H9 (cell line): ENCODE measurements around the gene SPATA6L. TPM values are rescaled to one million over a fixed set of nuclear protein-coding genes. Genes with fewer than 3 reads are reported as not detected.

Experiments
- DNase-seq: peaks from one replicate; pipeline ENCODE4 v3.0.0-alpha.2; 2017
- H2AFZ ChIP-seq: one replicate; pipeline ENCODE4 v1.6.1; 2013; ENCODE audit warnings: mild to moderate bottlenecking, low read length, control low read depth, moderate library complexity
- H2AK5ac ChIP-seq: 2 replicates; pipeline ENCODE4 v1.6.1; 2013; ENCODE audit warnings: low read length, control low read depth, mixed read lengths; ENCODE audit not compliant: insufficient read length
- H2BK120ac ChIP-seq: one replicate; pipeline ENCODE4 v1.6.1; 2013; ENCODE audit warnings: low read depth, mild to moderate bottlenecking, low read length, control low read depth, inconsistent platforms; ENCODE audit not compliant: poor library complexity, severe bottlenecking
- H2BK12ac ChIP-seq: 2 replicates; pipeline ENCODE4 v1.6.1; 2013; ENCODE audit warnings: low read length, control low read depth, mixed read lengths, low read depth; ENCODE audit not compliant: insufficient read length
- H2BK15ac ChIP-seq: 2 replicates; pipeline ENCODE4 v1.6.1; 2013; ENCODE audit warnings: low read depth, low read length, control low read depth
- H2BK20ac ChIP-seq: one replicate; pipeline ENCODE4 v1.6.1; 2013; ENCODE audit warnings: low read depth, mild to moderate bottlenecking, low read length, control low read depth, inconsistent platforms; ENCODE audit not compliant: poor library complexity, severe bottlenecking
- H2BK5ac ChIP-seq: 2 replicates; pipeline ENCODE4 v1.6.1; 2013; ENCODE audit warnings: low read length, control low read depth, mixed read lengths; ENCODE audit not compliant: insufficient read length
- H3K14ac ChIP-seq: 2 replicates; pipeline ENCODE4 v1.6.1; 2013; ENCODE audit warnings: low read length, control low read depth; ENCODE audit not compliant: insufficient read depth
- H3K18ac ChIP-seq: 2 replicates; pipeline ENCODE4 v1.6.1; 2013; ENCODE audit warnings: low read depth, mild to moderate bottlenecking, mixed read lengths, low read length, control low read depth; ENCODE audit not compliant: insufficient read length
- H3K23ac ChIP-seq: 2 replicates; pipeline ENCODE4 v1.6.1; 2013; ENCODE audit warnings: low read length, control low read depth, mixed read lengths, low read depth; ENCODE audit not compliant: insufficient read length
- H3K23me2 ChIP-seq: 2 replicates; pipeline ENCODE4 v1.6.1; 2013; ENCODE audit warnings: low read depth, mild to moderate bottlenecking, mixed read lengths, low read length, control low read depth; ENCODE audit not compliant: insufficient read length, poor library complexity, severe bottlenecking
- H3K27ac ChIP-seq: 2 replicates; pipeline ENCODE4 v1.5.1; 2013; ENCODE audit warnings: low read length, control low read depth, mixed read lengths, low read depth; ENCODE audit not compliant: insufficient read length
- H3K27me3 ChIP-seq: 2 replicates; pipeline ENCODE4 v1.6.1; 2013; ENCODE audit warnings: low read length, control low read depth, inconsistent platforms; ENCODE audit not compliant: insufficient read depth
- H3K4ac ChIP-seq: 2 replicates; pipeline ENCODE4 v1.6.1; 2013; ENCODE audit warnings: low read depth, mild to moderate bottlenecking, control low read depth, inconsistent platforms, low read length, moderate library complexity
- H3K4me1 ChIP-seq: 2 replicates; pipeline ENCODE4 v1.6.1; 2013; ENCODE audit warnings: low read length, control low read depth, inconsistent platforms; ENCODE audit not compliant: insufficient read depth
- H3K4me2 ChIP-seq: 2 replicates; pipeline ENCODE4 v1.6.1; 2013; ENCODE audit warnings: low read length, control low read depth, mixed read lengths; ENCODE audit not compliant: insufficient read length, insufficient read depth
- H3K56ac ChIP-seq: 2 replicates; pipeline ENCODE4 v1.6.1; 2013; ENCODE audit warnings: low read depth, mild to moderate bottlenecking, mixed read lengths, low read length, control low read depth; ENCODE audit not compliant: insufficient read length
- H3K79me1 ChIP-seq: 2 replicates; pipeline ENCODE4 v1.6.1; 2013; ENCODE audit warnings: low read depth, mild to moderate bottlenecking, moderate library complexity, low read length, control low read depth, inconsistent platforms; ENCODE audit not compliant: insufficient read depth, poor library complexity, severe bottlenecking
- H3K79me2 ChIP-seq: 2 replicates; pipeline ENCODE4 v1.6.1; 2013; ENCODE audit warnings: low read length, control low read depth, inconsistent platforms; ENCODE audit not compliant: insufficient read depth
- H3K9ac ChIP-seq: 2 replicates; pipeline ENCODE4 v1.6.1; 2013; ENCODE audit warnings: low read length, control low read depth, mixed read lengths; ENCODE audit not compliant: insufficient read length; ENCODE audit errors: extremely low read depth
- H3K9me3 ChIP-seq: one replicate; pipeline ENCODE4 v1.6.1; 2013; ENCODE audit warnings: low read depth, low read length, inconsistent platforms; ENCODE audit not compliant: control insufficient read depth
- H3T11ph ChIP-seq: one replicate; pipeline ENCODE4 v1.6.1; 2013; ENCODE audit warnings: mild to moderate bottlenecking, low read length, control low read depth, inconsistent platforms
- H4K20me1 ChIP-seq: one replicate; pipeline ENCODE4 v1.6.1; 2013; ENCODE audit not compliant: control insufficient read depth, insufficient read length, insufficient read depth
- H4K5ac ChIP-seq: 2 replicates; pipeline ENCODE4 v1.6.1; 2013; ENCODE audit warnings: low read depth, mild to moderate bottlenecking, mixed read lengths, low read length, control low read depth; ENCODE audit not compliant: insufficient read length
- H4K8ac ChIP-seq: replicated peaks from 2 replicates; pipeline ENCODE4 v1.6.1; 2013; ENCODE audit warnings: low read length, control low read depth, mixed read lengths, low read depth; ENCODE audit not compliant: insufficient read length
- H4K91ac ChIP-seq: 2 replicates; pipeline ENCODE4 v1.6.1; 2013; ENCODE audit warnings: low read depth, mild to moderate bottlenecking, moderate library complexity, mixed read lengths, low read length, control low read depth; ENCODE audit not compliant: insufficient read length
- H3K27ac Mint-ChIP-seq, 3 experiments: 2 replicates in 2 of 3; 3 replicates in 1 of 3; pipeline ENCODE4 v1.8.0; 2020 to 2021; ENCODE audit warnings: mixed read lengths in 3 of 3, mild to moderate bottlenecking in 1 of 3, moderate library complexity in 1 of 3
- H3K27me3 Mint-ChIP-seq: 2 replicates; pipeline ENCODE4 v1.8.0; 2021; ENCODE audit warnings: low read depth, mild to moderate bottlenecking, moderate library complexity, mixed read lengths
- H3K36me3 Mint-ChIP-seq, 3 experiments: 2 replicates in 2 of 3; 3 replicates in 1 of 3; pipeline ENCODE4 v1.8.0; 2020 to 2021; ENCODE audit warnings: low read depth in 3 of 3, mixed read lengths in 3 of 3; ENCODE audit not compliant: insufficient read depth in 1 of 3
- H3K4me1 Mint-ChIP-seq, 2 experiments: 2 replicates each; pipeline ENCODE4 v1.8.0; 2020; ENCODE audit warnings: mixed read lengths in 2 of 2
- H3K4me3 Mint-ChIP-seq, 2 experiments: 2 replicates in 1 of 2; 3 replicates in 1 of 2; pipeline ENCODE4 v1.8.0; 2020 to 2021; ENCODE audit warnings: mild to moderate bottlenecking in 2 of 2, mixed read lengths in 2 of 2, moderate library complexity in 1 of 2
- H3K9me3 Mint-ChIP-seq, 2 experiments: 2 replicates in 1 of 2; 3 replicates in 1 of 2; pipeline ENCODE4 v1.8.0; 2020; ENCODE audit warnings: mild to moderate bottlenecking in 2 of 2, mixed read lengths in 2 of 2, moderate library complexity in 1 of 2
- WGBS: extraction: QIAGEN DNeasy Blood & Tissue Kit; methylation state at CpG from one replicate; pipeline ENCODE4 v1.1.7; 2013; ENCODE audit warnings: missing lambda C conversion rate, low lambda C conversion rate, mixed read lengths; ENCODE audit not compliant: insufficient read length; ENCODE audit errors: extremely low coverage; 5-methylcytosine and 5-hydroxymethylcytosine counted together
- total RNA-seq: library from RNA; stranded (reverse); gene quantifications from 2 replicates; pipeline ENCODE4 v1.2.1, GENCODE V29; 2021
- TF ChIP-seq, protein P1 (sequence below): fragments of 200-600 bp; sonication (generic); conservative IDR thresholded peaks from 3 replicates; pipeline ENCODE4 v1.8.0; 2021; ENCODE audit warnings: antibody characterized with exemption, mild to moderate bottlenecking

The SPATA6L gene
- total RNA-seq, 1 experiment from 2014 or later = 0.87 TPM

GRCh38 chr9:4579001-4579400 lies 87.3 kb downstream of the SPATA6L start:
- H3K4me1 Mint-ChIP-seq = peaks cover 5% of the 10 kb centered on the region in 2 experiments
- Histone ChIP-seq H3K27ac (no peak overlapping the region), H3K27me3 (no peaks in the 10 kb centered on the region), H3T11ph (no peak overlapping the region), H2AK5ac (no peak overlapping the region), H4K20me1 (no peaks in the 10 kb centered on the region), H2BK12ac (no peak overlapping the region), H4K5ac (no peak overlapping the region), H3K56ac (no peak overlapping the region), H3K79me1 (no peaks in the 10 kb centered on the region), H3K4me2 (no peak overlapping the region), H3K23me2 (no peaks in the 10 kb centered on the region), H3K79me2 (no peaks in the 10 kb centered on the region), H3K23ac (no peak overlapping the region), H3K14ac (no peak overlapping the region), H3K4ac (no peak overlapping the region), H2BK15ac (no peak overlapping the region), H3K4me1 (no peaks in the 10 kb centered on the region), H4K8ac (no peak overlapping the region), H2BK120ac (no peak overlapping the region), H3K18ac (no peak overlapping the region), H2BK5ac (no peak overlapping the region), H2BK20ac (no peak overlapping the region), H4K91ac (no peak overlapping the region), H2AFZ (no peak overlapping the region), H3K9me3 (no peaks in the 10 kb centered on the region), H3K9ac (no peak overlapping the region)
- WGBS = no CpG with 5 or more reads among the region's 2 CpGs
- TF ChIP-seq, protein P1, sequence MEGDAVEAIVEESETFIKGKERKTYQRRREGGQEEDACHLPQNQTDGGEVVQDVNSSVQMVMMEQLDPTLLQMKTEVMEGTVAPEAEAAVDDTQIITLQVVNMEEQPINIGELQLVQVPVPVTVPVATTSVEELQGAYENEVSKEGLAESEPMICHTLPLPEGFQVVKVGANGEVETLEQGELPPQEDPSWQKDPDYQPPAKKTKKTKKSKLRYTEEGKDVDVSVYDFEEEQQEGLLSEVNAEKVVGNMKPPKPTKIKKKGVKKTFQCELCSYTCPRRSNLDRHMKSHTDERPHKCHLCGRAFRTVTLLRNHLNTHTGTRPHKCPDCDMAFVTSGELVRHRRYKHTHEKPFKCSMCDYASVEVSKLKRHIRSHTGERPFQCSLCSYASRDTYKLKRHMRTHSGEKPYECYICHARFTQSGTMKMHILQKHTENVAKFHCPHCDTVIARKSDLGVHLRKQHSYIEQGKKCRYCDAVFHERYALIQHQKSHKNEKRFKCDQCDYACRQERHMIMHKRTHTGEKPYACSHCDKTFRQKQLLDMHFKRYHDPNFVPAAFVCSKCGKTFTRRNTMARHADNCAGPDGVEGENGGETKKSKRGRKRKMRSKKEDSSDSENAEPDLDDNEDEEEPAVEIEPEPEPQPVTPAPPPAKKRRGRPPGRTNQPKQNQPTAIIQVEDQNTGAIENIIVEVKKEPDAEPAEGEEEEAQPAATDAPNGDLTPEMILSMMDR = no peak
- DNase-seq = no peak
- H3K36me3 Mint-ChIP-seq = peaks cover 0 to 4% (median 0%) of the 10 kb centered on the region in 3 experiments; a peak in 1 of 7 replicates
- no peak overlapping the region for H3K4me3 Mint-ChIP-seq
- no peaks in the 10 kb centered on the region for H3K9me3 Mint-ChIP-seq
- H3K27ac Mint-ChIP-seq = no peak overlapping the region
- no peaks in the 10 kb centered on the region for H3K27me3 Mint-ChIP-seq
